HG02571 (cell line): Measurements from ENCODE around the gene TMEM30A.

Source experiments
- ATAC-seq: cut with Tn5 transposase; IDR thresholded peaks from one replicate; pipeline ENCODE4 v1.9.1; 2021; ENCODE audit warnings: mild to moderate bottlenecking, moderate library complexity; ENCODE audit not compliant: unreplicated experiment

The TMEM30A gene

DNA sequence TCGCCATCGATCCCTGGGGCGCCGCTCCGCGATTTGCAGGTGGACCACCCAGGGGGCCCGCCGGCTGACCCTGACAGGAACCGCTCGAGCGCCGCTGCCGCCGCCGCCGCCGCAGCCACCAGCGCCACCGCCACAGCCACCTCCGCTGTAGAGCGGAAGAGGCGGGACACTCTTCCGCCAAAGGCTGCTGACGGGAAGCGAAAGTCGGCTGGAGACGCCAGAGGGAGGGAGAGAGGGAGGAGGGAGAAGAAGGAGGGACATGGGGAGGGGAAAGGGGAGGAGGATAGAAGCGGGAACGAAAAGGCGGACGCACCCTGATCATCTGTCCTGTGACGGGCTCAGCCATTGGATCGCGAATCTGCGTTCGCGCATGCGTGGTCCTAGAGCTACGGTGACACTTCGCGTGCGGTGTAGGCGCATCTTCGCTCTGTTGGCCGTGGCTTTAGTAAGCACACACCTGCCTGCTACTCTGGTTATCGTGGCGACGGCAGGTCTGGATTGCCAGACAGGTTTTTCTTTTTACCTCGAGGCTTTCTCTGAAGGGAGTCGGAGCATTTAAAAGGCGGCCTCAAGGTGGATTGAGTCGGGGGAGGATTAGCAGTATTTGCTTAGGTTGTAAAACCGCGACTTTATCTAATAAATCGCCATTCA is at the start of gene TMEM30A:
Gene TMEM30A, minus strand, starts transcription at position 161 of the 651 bp plus-strand sequence. Its CDS starts 154 bp downstream, at position 7.
- ATAC-seq: peak; percentile 94

DNA sequence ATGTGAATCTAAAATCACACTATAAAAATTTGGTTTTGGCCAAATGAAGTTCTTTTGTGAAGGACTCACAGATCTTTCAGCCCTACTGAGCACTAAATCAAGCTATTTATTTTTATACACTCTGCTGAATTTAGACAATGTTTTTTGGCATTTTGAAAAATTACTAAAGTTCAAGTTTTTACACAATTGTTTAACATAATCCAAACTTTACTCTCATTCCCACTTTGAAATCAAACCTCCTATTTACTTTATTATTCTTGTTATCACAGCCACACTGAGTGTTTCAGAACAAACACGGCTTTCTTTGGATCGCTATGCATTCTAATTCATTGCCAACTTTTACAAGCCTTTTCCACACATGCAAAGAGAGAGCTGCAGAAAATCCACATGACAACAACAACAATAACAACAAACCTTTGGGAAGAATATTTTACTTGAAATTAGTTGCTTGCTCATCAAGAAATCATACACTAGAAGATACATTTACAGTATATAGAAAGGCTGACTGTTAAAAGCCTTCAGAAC is 49.1 kb upstream of the TMEM30A start:
- ATAC-seq: no peak

DNA sequence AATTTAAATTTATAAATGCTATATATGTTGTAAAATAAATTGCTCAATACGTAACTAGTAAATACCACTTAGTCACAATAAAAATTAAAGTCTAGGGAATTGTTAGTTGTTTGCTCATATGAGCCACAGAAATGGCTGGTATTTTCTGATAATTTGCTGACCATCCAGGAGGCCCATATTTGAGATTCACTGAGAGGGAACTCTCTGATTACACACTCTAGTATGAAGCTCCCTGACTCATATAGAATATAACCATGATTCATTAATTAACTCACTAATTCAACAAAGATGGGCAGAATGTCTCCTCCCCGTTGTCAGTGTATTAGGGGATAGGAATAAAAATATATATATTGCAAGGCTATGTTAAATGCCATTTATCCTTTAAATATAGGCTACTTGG is 46.6 kb upstream of the TMEM30A start:
- no peak for ATAC-seq

DNA sequence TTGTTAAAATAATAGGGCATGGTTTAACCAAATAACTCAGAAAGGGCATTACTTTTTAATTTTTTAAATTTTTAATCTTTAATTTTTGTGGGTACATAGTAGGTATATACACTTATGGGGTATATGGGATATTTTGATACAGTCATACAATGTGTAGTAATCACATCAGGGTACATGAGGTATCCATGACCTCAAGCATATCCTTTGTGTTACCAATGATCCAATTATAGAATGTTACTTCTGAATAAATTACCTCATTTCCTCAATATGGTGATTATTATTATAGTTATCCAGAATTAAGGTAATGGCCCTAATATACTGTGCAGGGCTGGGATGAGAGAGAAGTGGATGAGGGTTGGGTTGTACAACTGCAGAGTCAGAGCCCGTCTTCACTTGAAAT is 45.1 kb upstream of the TMEM30A start:
- ATAC-seq: no peak

DNA sequence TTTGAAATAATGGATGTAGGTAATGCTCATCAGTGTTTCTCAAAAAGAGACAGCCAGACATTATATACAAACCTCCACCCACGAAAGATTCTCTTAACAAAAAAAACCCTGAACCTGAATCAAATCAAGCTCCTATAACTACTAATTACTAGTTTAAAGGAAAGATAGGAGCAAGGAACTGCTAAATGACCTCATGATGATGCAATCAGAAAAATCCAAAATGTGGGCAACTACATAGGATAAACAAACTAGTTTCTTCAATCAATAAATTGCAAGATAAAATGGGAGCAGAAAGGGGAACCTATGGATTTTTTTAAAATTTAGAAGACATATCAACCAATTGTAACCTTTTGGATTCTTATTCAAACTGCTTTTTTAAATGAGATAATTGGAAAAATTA is 43.2 kb upstream of the TMEM30A start:
- no peak for ATAC-seq

DNA sequence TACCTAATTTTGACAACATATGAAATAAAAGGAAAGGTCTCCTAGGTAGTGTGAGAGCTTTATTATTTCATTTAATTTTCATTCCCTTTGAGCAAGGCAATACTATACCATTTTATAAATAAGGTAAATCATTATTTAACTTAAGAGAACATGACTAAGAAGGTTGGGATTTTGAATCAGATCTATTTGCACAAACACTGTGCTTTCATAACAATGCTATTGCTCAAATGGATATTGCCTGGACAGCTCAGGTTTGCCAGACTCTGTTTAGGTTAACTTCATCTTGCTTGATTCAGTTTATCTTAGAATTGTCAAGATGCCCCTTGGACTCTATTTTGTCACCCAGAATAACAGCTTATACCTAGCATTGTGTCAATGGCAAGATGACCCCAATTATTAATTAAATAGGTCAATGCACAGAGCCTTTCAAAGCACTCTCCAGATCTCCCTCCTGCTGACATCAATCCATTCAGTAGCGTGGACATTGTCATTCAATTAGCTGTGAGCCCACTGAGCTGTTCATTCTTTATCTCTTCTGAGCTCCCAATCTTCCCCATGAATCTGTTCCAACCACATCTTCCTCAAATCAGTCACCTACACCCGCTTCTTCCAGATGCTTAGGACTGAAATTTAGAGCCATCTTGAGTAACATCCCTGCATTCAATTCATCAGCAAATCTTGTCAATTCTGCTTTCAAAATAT is 42.1 kb upstream of the TMEM30A start:
- ATAC-seq: no peak

DNA sequence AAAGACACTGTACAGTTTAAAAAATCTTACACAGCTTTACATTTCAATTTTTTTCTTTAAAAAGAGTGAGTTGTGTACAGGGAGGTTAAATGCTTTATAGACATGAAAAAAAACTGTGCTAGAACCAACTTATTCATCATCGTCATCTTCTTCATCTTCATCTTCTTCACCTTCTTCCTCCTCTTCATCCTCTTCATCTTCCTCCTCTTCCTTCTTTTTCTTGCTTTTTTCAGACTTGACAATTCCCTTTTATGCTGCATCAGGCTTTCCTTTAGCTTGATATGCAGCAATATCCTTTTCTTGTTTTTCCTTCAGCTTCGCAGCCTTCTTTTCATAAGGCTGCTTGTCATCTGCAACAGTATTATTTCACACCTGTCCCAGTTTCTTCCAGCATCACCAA is 34.3 kb upstream of the TMEM30A start:
- no peak for ATAC-seq

DNA sequence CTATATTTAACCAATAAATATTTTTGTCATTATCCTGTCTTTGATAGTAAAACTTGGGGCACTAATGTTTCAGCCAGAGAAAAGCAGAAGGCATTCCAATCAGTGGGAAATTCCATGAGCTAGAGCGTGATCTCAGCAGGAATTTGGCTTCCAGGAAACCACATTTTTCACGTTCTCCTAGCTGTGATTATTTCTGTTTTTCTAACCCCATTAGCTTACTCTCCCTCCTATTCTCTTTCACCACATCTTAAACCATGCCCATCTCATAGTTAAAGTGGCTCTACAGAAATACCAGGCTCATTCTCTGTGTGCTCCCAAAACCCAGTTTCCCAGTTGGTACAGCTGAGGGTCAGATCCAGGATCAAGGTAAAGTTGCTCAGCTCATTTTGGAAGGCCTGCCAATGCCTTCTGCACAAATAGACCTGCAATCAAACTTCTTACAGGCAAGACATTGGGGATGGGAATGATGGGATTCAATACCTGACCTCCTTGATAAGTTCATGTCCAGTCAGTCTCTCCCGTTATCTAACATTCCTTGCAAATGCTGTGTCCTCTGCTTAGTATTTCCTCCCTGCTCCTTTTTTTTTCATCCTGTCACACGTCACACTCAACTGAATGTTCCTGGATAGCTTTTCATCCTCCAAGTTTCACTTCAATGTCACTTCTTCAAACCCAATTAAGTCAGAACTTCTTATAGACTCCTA is 33.1 kb upstream of the TMEM30A start:
- no peak for ATAC-seq

DNA sequence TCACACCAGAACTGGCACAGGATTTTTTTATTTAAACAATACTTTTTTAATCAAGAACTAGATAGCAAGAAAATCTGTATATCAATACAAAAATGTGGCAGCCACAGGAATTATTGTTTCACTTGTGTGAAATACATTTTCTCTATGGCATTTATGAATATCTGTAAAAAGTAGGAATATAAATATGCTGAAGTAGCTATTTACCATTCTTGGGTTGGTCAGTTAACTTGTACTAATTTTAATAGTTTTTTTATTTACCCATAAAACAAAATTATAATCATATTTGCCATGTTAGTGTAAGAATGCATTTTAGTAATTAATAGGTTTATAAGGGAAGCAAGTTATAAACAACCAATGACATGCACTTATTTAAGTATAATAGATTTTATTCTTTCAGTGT is 31.4 kb upstream of the TMEM30A start:
- no peak for ATAC-seq

DNA sequence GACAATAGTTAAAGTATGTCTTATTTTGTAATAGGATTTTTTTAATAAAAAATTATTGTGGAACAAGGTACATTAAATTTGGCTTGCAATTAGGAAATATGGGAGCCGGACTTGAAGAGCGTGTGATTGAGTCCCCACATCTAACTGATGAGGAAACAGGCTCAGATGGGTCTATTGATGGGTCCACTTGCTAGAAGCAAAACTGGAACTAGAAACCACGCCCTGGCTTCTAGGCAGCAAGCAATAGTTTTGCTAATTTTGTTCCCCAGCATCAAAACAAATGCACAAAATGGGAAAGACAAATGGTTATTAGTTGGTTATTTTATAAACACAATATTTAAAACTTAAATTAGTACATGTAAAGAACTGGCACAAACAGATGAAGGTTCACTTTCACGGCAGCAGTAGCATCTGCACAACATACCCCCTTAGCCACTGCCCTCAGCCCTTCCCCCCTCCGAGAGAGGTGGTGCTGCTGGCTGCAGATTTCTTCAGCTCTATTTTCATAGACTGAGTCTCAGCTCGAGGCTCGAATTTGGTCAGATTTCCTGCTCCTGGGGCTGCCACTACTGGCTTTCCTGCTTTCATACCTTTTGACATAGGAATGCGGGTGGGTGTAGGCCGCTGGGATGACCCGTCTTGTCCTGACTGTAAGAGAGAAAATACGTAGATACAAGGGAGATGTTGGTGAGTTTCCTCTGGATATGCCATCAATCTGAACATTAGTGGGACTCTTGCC is 23.8 kb upstream of the TMEM30A start:
- no peak for ATAC-seq

DNA sequence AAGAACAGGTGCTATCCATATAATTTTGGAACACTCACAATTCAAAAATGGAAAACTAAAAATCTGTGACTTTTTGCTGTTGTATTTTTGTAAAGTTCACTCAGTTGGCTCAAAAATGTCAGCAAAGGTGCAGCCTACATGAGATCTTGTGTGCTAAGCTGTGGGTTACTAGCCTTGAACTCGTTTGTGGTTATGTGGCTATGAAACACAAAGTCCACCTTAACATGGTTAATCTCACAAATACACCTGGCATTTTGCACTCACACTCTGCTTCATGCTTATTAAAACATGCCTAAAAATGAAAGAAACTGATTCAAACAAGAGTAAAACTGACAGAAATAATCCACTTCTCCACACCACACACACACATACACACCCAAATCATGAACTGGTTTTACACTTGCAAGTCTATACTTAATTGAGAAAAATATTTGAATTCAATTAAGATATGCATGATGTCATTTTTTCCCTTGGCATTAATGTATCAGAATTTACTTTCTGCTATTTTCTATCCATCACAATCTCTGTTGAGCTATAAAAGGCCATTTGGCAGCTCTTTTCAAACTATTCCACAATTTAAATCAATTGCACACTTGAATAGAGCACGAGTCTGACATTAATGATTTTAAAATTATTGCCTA is 22.9 kb upstream of the TMEM30A start:
- no peak for ATAC-seq

DNA sequence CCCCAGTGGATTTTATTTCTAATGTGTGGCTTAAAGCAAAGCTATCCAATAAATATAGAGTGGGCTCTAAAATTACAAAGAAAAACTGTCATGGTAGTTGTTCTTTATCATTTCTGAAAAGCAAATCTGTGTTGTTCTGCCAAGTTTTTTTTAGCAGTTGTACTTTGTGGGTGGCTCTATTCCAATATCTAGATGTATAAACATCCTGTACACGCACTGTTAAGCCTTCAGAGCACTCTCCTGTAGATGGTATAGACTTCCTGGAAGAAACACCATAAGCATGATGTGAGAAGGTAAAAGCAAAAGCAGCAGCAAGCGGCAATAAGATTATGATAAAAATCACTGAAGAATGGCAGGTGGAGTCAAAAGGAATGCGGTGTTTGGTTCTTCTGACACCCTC is 21.5 kb upstream of the TMEM30A start:
- no peak for ATAC-seq

DNA sequence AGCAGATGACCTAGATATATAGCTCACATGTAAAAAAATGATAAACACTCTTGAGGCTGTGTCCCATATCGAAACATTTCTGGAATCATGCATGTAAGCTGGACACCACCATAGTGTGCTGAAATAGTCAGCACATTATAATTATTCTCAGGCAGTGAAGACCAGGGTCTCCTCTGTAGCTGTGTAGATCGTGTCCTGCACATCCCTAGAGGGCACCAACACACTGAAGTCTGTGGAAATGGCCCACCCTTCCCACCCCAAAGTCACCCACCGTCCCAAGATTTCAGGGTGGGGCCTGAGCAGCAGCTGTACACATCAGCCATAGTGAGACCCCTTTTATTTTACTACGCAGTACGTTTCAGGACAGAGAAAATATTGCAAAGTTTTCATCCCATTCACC is 21.0 kb upstream of the TMEM30A start:
- ATAC-seq: no peak

DNA sequence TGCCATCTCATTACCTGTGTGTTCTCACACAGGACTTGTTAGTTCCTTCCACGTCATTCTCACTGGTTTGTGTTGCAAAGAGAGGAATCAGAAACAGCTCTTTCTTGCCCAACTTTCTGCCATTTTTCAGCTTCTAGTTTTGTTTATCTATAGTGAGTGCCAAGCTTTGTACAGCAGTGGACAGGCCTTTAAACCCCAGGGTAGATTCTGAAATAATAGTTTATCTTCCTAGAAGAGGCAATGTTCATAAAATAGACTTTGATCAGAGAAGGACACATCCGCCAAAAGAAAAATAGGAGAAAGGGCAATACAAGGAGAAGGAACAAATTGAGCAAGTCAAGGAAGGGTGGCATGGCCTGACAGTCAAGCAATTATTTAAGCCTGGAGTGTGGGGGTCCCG is 17.7 kb upstream of the TMEM30A start:
- ATAC-seq: no peak

DNA sequence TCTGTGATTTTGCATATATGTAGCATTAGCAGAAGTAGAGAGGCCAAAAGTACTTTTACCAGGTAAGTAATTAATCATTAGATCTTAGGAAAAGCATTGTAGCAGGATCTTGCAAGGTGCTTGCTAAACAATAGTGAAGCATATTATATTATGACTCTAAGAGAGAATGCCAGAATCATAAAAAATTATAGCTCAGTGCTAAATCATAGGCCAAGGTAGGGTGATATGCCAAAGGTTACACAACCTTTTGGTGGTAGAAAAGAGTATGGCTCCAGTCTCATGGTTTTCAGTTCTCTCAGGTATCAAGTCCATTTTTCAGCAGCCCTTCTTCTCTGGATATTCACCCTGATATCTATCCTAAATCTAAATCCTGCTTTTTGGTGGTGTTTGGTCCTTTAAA is 16.9 kb upstream of the TMEM30A start:
- ATAC-seq: no peak

DNA sequence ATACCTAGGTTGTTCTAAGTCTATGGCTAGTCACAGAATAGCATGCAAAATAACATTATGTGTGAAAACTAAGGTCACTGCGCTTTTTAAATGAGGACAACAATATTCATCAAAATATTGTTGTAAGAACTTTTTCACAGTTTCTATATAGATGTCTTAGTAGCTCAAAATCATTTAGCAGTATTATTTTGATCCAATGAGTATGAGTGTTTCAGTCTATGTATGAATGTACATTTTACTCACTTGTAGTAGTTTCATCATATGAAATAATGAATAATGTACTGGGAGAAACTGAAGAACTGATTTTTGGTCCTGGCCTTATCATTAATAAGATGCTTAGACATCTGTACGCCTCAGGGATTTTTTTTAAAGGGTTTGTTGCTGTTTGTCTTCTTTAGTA is 16.5 kb upstream of the TMEM30A start:
- ATAC-seq: no peak

DNA sequence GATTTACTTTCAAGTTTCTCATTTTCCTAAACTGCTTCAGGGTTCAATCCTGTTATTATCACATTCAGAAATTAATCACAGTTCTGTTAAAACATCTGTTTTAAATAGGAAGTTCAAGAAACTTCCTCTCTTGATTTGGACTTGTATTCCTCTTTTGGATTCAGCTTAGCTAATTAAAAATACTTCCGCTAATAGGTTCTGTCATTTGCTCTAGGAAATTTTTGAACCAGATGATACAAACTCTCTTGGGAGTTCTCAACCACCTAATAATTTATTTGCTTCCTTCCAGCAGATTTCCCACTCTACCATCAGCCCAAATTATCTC is 15.9 kb upstream of the TMEM30A start:
- ATAC-seq: no peak

DNA sequence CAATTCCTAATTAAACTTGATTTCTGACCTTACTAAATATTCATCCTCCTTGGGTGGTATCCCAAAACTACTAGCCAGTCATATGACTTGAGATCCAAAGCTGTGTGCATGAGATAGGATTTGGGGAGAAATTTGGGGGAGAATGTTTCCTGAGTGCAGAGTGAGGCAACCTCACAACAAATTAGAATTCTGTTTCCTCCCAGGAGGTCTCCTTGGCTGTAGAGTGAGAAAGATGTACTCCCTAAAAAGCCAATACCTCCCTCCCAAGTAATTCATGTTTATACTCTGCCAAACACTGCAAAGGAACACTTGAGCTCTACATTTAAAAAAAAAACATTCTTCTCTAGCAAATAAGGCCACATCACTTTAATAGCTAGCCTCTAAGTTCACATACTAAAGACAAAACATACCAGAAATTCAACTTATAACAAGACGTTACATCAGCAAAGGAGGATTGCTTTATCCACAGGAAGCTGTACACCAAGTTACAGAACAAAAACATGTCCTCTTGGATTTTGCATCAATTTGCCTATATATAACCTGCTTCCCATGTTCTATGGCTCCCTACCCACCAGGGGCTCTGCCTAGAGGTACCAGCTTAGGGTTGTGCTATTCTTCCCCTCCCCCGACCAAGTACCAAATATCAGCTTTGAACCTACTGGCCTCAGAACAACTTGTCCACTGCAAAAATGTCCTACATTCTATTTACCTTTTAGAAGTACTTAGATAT is 15.4 kb upstream of the TMEM30A start:
- no peak for ATAC-seq

DNA sequence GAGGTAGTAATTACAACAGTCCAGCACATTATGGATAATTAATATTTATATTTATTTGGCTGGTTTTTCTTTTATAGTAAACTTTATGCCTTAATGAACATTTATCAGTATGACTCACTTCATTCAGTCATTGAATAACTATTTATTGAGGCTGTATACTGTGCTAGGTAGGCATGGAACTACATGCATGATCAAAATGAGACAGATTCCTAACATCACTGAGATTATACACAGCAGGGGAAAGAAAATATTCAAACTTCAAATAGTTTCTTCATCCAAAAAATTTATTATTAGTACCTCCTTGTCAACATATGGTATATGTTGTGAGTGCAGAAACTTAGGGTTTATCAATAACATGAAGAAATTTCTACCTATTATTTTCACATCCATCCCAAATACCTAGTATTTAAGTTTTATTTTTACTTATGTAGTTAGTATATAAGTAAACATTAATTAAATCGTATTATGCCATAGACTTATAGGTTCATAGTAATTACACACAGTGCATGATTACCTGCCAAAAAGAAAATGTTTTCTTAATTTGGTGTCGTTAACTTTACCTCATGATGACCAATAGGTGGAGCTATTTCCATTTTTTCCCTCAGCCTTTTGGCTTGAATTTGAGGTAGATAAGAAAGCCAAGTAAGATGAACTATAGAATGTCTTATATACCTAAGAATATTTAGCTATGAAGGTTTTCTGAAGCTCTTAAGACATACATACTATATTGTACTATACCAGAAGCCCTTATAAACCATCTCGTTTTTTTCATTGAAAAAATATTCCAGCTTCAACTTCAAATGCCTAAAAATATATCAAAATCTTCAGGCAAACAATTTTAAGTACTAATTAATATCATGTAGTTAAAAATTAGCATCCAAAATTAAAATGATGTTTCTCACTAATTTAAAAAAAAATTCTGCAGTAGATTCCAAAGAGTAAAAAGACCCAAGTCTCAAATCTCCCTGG is 12.5 kb upstream of the TMEM30A start:
- no peak for ATAC-seq
